NCI-H748 treated with DMSO at 0.1 percent for 48 hours (cell line): Measurements from ENCODE around the gene NKX6-1.

Source experiments
- DNase-seq: peaks from one replicate; lab custom pipeline; 2025; lab: John Stamatoyannopoulos, UW

The NKX6-1 gene

DNA sequence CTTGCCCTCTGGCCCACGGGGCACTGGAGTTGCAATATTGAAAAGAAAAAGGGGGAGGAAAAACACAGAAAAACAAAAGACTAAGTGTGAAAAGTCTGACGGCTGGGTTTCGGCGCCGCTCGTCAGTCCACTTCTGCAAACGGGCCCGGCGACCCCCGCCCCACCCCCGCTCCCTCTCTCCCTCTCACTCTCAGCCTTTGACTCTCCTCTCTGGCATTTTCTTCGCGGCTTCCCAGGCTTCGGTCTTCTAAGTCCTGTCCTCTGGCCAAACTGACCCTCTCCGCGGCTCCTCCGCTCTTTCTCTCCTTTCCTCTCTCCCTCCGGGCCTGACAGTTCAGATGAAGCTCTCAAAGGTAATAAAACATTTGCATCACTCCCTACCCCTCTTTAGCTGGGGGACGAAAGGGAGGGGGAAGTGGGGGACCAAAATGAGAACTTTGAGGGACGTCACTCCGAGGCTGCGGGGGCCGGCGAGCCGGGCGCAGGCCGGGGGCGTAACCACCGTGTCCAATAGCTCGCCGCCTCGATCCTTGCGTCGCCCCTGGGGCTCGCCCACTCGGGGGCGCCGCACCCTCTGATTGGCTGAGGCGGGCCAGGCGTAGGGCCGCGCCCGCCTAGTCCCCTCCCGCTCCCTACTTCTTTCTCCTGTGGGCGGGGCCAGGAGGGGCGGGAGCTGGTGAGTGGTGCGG lies at the start of gene NKX6-1:
NKX6-1 (minus strand) TSS at position 358 of the 689 bp plus-strand sequence. CDS start 1,064 bp downstream, outside the sequence.
- DNase-seq, result peak; percentile 74

- no peak for DNase-seq
Measured at GRCh38 chr4:84547211-84547610, 48.1 kb upstream of the NKX6-1 start.

DNA sequence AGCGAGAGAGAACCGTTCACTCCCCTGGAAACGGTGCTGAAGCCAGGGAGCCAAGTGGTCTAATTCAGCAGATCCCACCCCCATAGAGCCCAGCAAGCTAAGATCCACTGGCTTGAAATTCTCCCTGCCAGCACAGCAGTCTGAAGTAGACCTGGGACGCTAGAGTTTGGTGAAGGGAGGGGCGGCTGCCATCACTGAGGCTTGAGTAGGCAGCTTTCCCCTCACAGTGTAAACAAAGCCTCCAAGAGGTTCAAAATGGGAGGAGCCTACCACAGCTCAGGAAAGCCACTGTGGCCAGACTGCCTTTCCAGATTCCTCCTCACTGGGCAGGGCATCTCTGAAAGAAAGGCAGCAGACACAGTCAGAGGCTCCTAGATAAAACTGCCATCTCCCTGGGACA lies 46.0 kb upstream of the NKX6-1 start:
- DNase-seq, result no peak

DNA sequence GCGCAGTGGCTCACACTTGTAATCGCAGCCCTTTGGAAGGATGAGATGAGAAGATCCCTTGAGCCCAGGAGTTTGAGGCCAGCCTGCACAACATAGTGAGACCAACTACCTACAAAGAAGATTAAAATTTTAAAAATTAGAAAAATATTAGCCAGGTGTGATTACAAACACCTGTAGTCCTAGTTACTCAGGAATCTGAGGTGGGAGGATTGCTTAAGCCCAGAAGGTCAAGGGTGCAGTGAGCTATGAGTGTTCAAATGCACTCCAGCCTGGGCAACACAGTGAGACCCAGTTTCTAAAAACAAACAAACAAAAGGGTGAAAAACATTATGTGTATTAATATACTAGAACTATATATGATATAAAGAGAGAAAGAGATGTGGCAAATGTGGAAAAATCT lies 36.8 kb upstream of the NKX6-1 start:
- DNase-seq, result no peak

DNA sequence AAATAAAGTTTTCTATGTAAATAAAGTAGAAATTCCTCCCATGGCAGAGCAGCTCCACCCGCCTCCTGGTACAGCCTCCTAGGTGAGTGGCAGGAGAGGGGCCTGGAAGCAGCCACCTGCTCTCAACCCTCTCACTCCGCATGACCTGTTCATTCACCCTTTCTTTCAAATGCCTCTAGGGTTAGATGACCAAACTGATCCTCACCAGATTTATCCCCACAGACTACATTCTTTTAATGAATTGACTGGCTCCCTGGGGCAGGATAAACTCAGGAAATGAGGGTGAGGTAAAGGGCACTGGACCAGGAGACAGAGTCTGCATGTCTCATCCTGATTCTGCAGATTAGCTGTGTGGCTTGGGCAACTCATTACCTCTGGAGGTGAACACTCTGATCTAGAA lies 32.6 kb upstream of the NKX6-1 start:
- DNase-seq, result no peak

GRCh38 chr4:84530871-84531270 lies 31.8 kb upstream of the NKX6-1 start:
- DNase-seq, result no peak

- no peak for DNase-seq
Measured at GRCh38 chr4:84530454-84530853, 31.4 kb upstream of the NKX6-1 start.

GRCh38 chr4:84529169-84529751 lies 30.2 kb upstream of the NKX6-1 start:
- peak; percentile 2 for DNase-seq

DNA sequence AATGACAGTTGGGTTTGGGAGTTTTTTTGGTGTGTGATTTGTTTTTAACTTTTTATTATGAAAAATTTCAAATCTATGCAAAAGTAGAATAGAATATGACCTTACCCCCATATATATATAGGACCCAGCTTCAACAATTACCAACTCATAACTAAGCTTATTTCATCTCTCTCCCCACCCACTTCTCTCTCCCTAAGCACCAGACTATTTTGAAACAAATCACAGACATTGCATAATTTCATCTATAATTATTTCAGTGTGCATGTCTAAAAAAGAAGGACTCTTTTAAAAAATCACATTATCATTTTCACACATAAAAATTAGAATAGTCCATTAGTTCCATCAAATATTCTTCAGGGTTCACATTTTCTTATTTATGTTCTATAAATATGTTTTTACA lies 28.3 kb upstream of the NKX6-1 start:
- no peak for DNase-seq

- DNase-seq, result no peak
Measured at GRCh38 chr4:84515075-84515474, 16.0 kb upstream of the NKX6-1 start.

GRCh38 chr4:84512277-84512676 lies 13.2 kb upstream of the NKX6-1 start:
- no peak for DNase-seq

- DNase-seq, result no peak
Measured at GRCh38 chr4:84511703-84512102, 12.6 kb upstream of the NKX6-1 start.

DNA sequence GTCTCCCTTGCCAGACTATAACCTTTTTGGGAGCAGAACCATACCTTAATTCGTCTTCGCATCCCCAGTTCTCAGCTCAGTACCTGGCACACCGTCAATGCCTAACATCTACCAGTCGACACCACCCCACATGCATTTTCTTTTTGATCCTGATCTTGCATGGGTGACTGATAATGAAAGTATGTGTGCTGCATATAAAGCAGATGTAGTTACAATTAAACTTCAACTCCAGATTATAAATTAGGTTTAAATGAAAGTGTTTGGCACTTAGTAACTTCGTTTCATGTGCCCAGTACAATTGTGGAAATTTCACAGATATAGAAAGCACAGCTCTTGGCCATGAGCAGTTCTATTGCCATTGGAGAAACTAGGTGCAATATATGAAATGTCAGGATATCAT lies 8.8 kb upstream of the NKX6-1 start:
- no peak for DNase-seq

GRCh38 chr4:84504821-84505220 lies 5.7 kb upstream of the NKX6-1 start:
- no peak for DNase-seq

- DNase-seq, result peak; percentile 57
Measured at GRCh38 chr4:84503495-84504437, 4.7 kb upstream of the NKX6-1 start.

DNA sequence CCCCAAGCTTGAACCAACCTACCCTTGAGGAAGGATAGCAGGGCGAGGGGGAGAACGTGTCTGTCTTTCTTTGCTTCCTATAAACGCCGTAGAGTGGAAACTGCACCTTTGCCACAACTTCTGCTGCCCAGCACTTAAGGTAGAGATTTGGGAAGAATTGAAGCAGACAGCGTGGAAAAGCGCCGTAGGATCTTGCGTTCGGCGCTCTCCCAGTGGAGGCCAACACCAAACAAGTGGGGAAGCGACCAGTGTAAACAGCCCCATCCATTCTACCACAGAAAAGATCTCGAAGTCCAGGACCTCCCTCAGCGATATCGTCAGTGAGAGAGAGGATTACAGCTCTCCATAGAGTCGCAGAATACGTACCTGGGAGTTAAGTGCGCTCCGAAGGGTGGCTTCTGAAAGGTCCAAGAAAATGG lies 3.9 kb upstream of the NKX6-1 start:
- no peak for DNase-seq

DNA sequence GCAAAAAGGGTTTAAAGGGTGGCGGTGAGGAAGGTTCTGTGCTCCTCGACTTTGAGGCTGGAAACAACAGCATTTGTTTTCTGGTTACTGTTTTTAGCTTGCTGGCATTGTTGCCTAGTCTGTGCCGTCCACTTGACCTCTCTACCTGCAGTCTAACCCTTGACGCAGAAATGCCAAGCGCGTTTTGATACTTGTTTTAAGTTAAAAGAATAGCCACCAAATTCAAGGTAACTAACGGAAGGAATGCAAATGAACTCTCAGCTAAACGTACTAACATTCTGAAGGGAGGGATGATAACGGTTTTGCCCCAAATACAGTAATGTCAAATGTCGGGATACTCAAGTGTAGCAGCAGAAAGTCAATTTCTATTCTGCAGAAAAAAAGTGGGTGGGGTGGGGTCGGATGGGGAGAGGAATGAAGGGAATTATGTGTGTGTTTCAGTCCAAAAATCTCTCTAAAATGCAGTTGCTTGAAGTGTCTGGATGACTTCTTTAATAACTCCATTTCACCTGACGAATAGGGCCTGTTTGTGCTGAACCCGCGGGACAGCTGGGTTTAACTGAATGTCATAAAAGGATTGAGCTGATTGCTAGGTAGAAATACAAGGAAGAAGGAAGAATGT lies 3.4 kb upstream of the NKX6-1 start:
- DNase-seq, result no peak

GRCh38 chr4:84501721-84502267 lies 2.7 kb upstream of the NKX6-1 start:
- no peak for DNase-seq

GRCh38 chr4:84501202-84501503 lies 2.1 kb upstream of the NKX6-1 start:
- no peak for DNase-seq

GRCh38 chr4:84500386-84501201 lies 1.5 kb upstream of the NKX6-1 start:
- no peak for DNase-seq

- peak; percentile 60 for DNase-seq
Measured at GRCh38 chr4:84499624-84499982, 511 bp upstream of the NKX6-1 start.
